ENCODE measurements around the gene GCNT1. TPM values are rescaled to one million over a fixed set of nuclear protein-coding genes. Genes with fewer than 3 reads are reported as not detected.

Gene GCNT1
- total and polyA plus RNA-seq, 2 of the 13 experiments (the other 11 are each of a cell fraction or from before 2014, with no cell fraction given), result 0.55 to 1.7 TPM

DNA sequence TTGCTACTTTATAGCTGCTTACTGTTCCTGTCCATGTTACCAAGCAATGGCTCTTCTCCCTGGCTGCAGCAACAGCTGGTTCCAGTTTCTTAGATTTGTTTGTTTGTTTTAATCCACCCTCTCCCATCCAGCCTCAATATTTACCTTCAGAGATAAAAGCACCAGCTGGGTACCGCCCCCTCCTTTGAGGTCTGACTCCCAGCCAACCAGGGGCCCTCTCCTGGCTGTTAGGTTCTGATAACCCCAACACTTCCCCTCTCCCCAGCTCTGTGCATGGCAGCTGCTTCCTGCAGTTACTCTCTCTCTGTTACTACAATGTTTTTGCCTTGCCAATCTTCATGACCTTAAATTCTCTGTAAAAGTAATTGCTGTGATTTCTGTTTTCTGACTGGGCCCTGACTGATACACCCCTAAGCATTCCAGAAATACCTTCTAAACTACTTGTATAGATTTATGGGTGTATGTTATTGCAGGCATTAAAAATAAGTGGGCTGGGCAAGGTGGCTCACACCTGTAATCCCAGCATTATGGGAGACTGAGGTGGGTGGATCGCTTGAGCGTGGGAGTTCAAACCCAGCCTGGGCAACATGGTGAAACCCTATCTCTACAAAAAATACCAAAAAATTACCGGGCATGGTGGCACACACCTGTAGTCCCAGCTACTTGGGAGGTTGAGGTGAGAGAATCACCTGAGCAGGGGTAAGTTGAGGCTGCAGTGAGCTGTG is 2.6 kb upstream of the GCNT1 start (continued):
- TF ChIP-seq SIX4 (CRISPR knock-in tag; IDR thresholded peaks at IDR 0.05), result 0 out of 2 replicates have a peak, but pooled peaks have one; percentile 13
- TF ChIP-seq GTF2F1 (IDR thresholded peaks at IDR 0.05; ENCODE audit: low read length), result no peak
- peak; percentile 70 for TF ChIP-seq PHF21A (CRISPR knock-in tag; IDR thresholded peaks at IDR 0.05)
- TF ChIP-seq CEBPG (CRISPR knock-in tag; IDR thresholded peaks at IDR 0.05), result 0 out of 2 replicates have a peak, but pooled peaks have one; percentile 6
- peak; percentile 94 for TF ChIP-seq FOXA3 (CRISPR knock-in tag; IDR thresholded peaks at IDR 0.05)
- no peak for TF ChIP-seq ZNF772 (CRISPR knock-in tag; IDR thresholded peaks at IDR 0.05)
- 0 out of 2 replicates have a peak, but pooled peaks have one; percentile 33 for TF ChIP-seq STAT6 (CRISPR knock-in tag; IDR thresholded peaks at IDR 0.05; ENCODE audit: borderline replicate concordance)
- TF ChIP-seq EED (CRISPR knock-in tag; IDR thresholded peaks at IDR 0.05), result no peak
- TF ChIP-seq, protein P1, sequence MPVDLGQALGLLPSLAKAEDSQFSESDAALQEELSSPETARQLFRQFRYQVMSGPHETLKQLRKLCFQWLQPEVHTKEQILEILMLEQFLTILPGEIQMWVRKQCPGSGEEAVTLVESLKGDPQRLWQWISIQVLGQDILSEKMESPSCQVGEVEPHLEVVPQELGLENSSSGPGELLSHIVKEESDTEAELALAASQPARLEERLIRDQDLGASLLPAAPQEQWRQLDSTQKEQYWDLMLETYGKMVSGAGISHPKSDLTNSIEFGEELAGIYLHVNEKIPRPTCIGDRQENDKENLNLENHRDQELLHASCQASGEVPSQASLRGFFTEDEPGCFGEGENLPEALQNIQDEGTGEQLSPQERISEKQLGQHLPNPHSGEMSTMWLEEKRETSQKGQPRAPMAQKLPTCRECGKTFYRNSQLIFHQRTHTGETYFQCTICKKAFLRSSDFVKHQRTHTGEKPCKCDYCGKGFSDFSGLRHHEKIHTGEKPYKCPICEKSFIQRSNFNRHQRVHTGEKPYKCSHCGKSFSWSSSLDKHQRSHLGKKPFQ (CRISPR knock-in tag; IDR thresholded peaks at IDR 0.05; ENCODE audit: insufficient replicate concordance), result no peak
- TF ChIP-seq MEF2D (CRISPR knock-in tag; IDR thresholded peaks at IDR 0.05), result peak; percentile 74
- no peak for TF ChIP-seq RCOR2 (CRISPR knock-in tag; IDR thresholded peaks at IDR 0.05)
- no peak for TF ChIP-seq NCOA5 (CRISPR knock-in tag; IDR thresholded peaks at IDR 0.05)
- TF ChIP-seq, protein P2, sequence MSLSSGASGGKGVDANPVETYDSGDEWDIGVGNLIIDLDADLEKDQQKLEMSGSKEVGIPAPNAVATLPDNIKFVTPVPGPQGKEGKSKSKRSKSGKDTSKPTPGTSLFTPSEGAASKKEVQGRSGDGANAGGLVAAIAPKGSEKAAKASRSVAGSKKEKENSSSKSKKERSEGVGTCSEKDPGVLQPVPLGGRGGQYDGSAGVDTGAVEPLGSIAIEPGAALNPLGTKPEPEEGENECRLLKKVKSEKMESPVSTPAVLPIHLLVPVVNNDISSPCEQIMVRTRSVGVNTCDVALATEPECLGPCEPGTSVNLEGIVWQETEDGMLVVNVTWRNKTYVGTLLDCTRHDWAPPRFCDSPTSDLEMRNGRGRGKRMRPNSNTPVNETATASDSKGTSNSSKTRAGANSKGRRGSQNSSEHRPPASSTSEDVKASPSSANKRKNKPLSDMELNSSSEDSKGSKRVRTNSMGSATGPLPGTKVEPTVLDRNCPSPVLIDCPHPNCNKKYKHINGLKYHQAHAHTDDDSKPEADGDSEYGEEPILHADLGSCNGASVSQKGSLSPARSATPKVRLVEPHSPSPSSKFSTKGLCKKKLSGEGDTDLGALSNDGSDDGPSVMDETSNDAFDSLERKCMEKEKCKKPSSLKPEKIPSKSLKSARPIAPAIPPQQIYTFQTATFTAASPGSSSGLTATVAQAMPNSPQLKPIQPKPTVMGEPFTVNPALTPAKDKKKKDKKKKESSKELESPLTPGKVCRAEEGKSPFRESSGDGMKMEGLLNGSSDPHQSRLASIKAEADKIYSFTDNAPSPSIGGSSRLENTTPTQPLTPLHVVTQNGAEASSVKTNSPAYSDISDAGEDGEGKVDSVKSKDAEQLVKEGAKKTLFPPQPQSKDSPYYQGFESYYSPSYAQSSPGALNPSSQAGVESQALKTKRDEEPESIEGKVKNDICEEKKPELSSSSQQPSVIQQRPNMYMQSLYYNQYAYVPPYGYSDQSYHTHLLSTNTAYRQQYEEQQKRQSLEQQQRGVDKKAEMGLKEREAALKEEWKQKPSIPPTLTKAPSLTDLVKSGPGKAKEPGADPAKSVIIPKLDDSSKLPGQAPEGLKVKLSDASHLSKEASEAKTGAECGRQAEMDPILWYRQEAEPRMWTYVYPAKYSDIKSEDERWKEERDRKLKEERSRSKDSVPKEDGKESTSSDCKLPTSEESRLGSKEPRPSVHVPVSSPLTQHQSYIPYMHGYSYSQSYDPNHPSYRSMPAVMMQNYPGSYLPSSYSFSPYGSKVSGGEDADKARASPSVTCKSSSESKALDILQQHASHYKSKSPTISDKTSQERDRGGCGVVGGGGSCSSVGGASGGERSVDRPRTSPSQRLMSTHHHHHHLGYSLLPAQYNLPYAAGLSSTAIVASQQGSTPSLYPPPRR (CRISPR knock-in tag; IDR thresholded peaks at IDR 0.05; ENCODE audit: borderline replicate concordance), result peak; percentile 88
- TF ChIP-seq ZNF746 (CRISPR knock-in tag; IDR thresholded peaks at IDR 0.05), result peak; percentile 75; the same call in 1 of the 2 replicates
- no peak for TF ChIP-seq SOX6 (IDR thresholded peaks at IDR 0.05)
- peak; percentile 72 for TF ChIP-seq SOX6 (CRISPR knock-in tag; IDR thresholded peaks at IDR 0.05)
- TF ChIP-seq GATAD1 (CRISPR knock-in tag; IDR thresholded peaks at IDR 0.05), result no peak
- no peak for TF ChIP-seq ZNF660 (CRISPR knock-in tag; IDR thresholded peaks at IDR 0.05; ENCODE audit: borderline replicate concordance, low read depth)
- TF ChIP-seq ZNF878 (CRISPR knock-in tag; IDR thresholded peaks at IDR 0.05), result peak; percentile 42; the same call in 1 of the 2 replicates
- TF ChIP-seq, protein P3, sequence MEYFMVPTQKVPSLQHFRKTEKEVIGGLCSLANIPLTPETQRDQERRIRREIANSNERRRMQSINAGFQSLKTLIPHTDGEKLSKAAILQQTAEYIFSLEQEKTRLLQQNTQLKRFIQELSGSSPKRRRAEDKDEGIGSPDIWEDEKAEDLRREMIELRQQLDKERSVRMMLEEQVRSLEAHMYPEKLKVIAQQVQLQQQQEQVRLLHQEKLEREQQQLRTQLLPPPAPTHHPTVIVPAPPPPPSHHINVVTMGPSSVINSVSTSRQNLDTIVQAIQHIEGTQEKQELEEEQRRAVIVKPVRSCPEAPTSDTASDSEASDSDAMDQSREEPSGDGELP (IDR thresholded peaks at IDR 0.05; ENCODE audit: borderline replicate concordance, low read depth), result peak; percentile 98
- TF ChIP-seq ZNF749 (CRISPR knock-in tag; IDR thresholded peaks at IDR 0.05; ENCODE audit: borderline replicate concordance), result no peak
